Measurements from ENCODE around the gene INAFM2. TPM values are rescaled to one million over a fixed set of nuclear protein-coding genes. Genes with fewer than 3 reads are reported as not detected.

The INAFM2 gene
- total and polyA plus RNA-seq, 2 of the 4 experiments (the other 2 are of a cell fraction): 10.4 to 14.0 TPM

DNA sequence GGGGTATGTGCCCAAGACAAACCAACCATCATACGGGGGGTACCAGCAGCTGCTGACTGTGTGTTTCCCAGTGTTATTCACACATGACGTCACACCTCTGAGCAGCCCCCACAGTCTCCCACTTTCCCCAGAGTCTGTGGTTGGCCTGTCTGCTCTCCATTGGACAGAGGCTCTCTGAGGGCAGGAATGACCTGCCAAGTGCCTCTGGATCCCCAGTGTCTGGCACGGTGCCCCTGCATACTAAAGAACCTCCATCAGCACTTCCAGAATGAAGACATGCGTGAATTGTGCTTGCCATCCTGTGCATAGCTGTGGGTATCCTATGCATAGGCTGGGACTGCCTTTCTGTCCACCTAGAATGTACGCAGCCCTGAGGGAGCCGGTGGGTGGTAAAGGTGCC, 20.7 kb downstream of the INAFM2 start:
- Histone ChIP-seq H2AK9ac (replicated peaks; ENCODE audit: low read depth, low read length, poor library complexity) (peak overlapping the region; percentile 80), H3K4me3 (ENCODE audit: insufficient read depth, low read depth, low read length) (no peak overlapping the region), H3K9me3 (ENCODE audit: control insufficient read depth, insufficient read depth, low read length) (no peaks in the 10 kb centered on the region), H3K4me2 (ENCODE audit: low read depth, low read length) (no peak overlapping the region), H2BK20ac (ENCODE audit: low read depth, low read length) (peak overlapping the region; percentile 53), H2BK15ac (ENCODE audit: low read depth, low read length) (peak overlapping the region; percentile 69; the same call in 2 of the 3 replicates), H3K23ac (ENCODE audit: low read depth, low read length) (peak overlapping the region; percentile 89), H3K14ac (replicated peaks; ENCODE audit: low read depth, low read length) (peak overlapping the region; percentile 92), H3K9me1 (ENCODE audit: insufficient read depth, low read length) (peaks cover 15% of the 10 kb centered on the region), H2BK120ac (ENCODE audit: low read depth, low read length) (peak overlapping the region; percentile 94), H4K5ac (ENCODE audit: low read depth, low read length) (peak overlapping the region; percentile 83), H2AFZ (replicated peaks; ENCODE audit: low read length, poor library complexity) (peak overlapping the region; percentile 89), H3K27me3 (ENCODE audit: control insufficient read depth, insufficient read depth, low read length) (no peaks in the 10 kb centered on the region), H3K56ac (ENCODE audit: extremely low read depth, insufficient read depth, low read length) (peak overlapping the region; percentile 76; the same call in 1 of the 2 replicates), H3K27ac (ENCODE audit: insufficient read depth, low read length) (peak overlapping the region; percentile 85), H4K8ac (ENCODE audit: low read depth in 2 of 2, low read length in 2 of 2) (peak overlapping the region; percentile 67 to 86; a peak in 3 of 4 replicates), H3K36me3 (ENCODE audit: control insufficient read depth, insufficient read depth, low read length) (no peaks in the 10 kb centered on the region), H3K4me1 (ENCODE audit: control insufficient read depth, insufficient read depth, low read length) (peaks cover 29% of the 10 kb centered on the region), H3K4ac (ENCODE audit: low read depth, low read length) (peak overlapping the region; percentile 98), H3K9ac (ENCODE audit: low read depth, low read length) (peak overlapping the region; percentile 11; the same call in 1 of the 2 replicates), H2AK5ac (ENCODE audit: low read depth, low read length) (peak overlapping the region; percentile 95), H3K79me1 (ENCODE audit: low read depth in 1 of 2, low read length in 2 of 2) (peaks cover 10 to 19% of the 10 kb centered on the region in 2 experiments; a peak in 3 of 4 replicates), H4K20me1 (ENCODE audit: insufficient read depth, low read length) (no peaks in the 10 kb centered on the region), H3K18ac (ENCODE audit: low read depth, low read length) (peak overlapping the region; percentile 76), H2BK5ac (ENCODE audit: low read depth, low read length, poor library complexity, severe bottlenecking) (peak overlapping the region; percentile 96), H4K91ac (ENCODE audit: insufficient read depth, low read depth, low read length) (peak overlapping the region; percentile 97)
- no CpG with 5 or more reads among the region's 6 CpGs for WGBS, 2 experiments (ENCODE audit: extremely low coverage in 2 of 2, insufficient read length in 1 of 2)
- ATAC-seq (ENCODE audit: low read depth): no peak
- 0 out of 2 replicates have a peak, but pooled peaks have one; percentile 15 for TF ChIP-seq CHD1 (IDR thresholded peaks at IDR 0.05; ENCODE audit: low read depth, low read length)
- TF ChIP-seq, protein P1, sequence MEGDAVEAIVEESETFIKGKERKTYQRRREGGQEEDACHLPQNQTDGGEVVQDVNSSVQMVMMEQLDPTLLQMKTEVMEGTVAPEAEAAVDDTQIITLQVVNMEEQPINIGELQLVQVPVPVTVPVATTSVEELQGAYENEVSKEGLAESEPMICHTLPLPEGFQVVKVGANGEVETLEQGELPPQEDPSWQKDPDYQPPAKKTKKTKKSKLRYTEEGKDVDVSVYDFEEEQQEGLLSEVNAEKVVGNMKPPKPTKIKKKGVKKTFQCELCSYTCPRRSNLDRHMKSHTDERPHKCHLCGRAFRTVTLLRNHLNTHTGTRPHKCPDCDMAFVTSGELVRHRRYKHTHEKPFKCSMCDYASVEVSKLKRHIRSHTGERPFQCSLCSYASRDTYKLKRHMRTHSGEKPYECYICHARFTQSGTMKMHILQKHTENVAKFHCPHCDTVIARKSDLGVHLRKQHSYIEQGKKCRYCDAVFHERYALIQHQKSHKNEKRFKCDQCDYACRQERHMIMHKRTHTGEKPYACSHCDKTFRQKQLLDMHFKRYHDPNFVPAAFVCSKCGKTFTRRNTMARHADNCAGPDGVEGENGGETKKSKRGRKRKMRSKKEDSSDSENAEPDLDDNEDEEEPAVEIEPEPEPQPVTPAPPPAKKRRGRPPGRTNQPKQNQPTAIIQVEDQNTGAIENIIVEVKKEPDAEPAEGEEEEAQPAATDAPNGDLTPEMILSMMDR (conservative IDR thresholded peaks at IDR 0.05; ENCODE audit: low read depth, low read length): no peak
- POLR2A ChIA-PET (ENCODE audit: unreplicated experiment): interaction anchor here (0.6 kb wide), 1 partner anchor 11 kb away, joined by 3 read pairs; no protein-coding TSS in a partner anchor
- dilution Hi-C loops (cut with HindIII; ENCODE audit: low sequenced_read_pairs, unreplicated experiment): no loop called here
- CTCF ChIA-PET: interaction anchor here (0.6 to 2.8 kb wide), 10 partner anchors 10 to 118 kb away, joined by 3 to 15 read pairs (median 4); partner anchors contain the start of gene INAFM2
- intact Hi-C loops (cut with micrococcal nuclease): loop anchor here (1.0 kb wide), 1 partner anchor 78 kb away; no protein-coding TSS in a partner anchor
- in situ Hi-C loops (cut with MboI; ENCODE audit: low sequenced_read_pairs): no loop called here
- no TSS peak for BruUV-seq (replicated peaks)
- DNase-seq: peak; percentile 52
